Neural cell (in vitro differentiated cells): ENCODE data around the gene POMT2.

ENCODE experiments used
- CTCF ChIP-seq: fragments of 450-650 bp; IDR thresholded peaks from 2 replicates; pipeline ENCODE4 v1.5.1; 2014; ENCODE audit warnings: antibody characterized with exemption, mild to moderate bottlenecking, moderate library complexity; ENCODE audit not compliant: poor library complexity, severe bottlenecking
- EZH2 ChIP-seq: fragments of 200-600, 300-800 bp; shearing (Covaris generic), sonication (generic); IDR thresholded peaks from 2 replicates; pipeline ENCODE4 v1.6.1; 2014; ENCODE audit warnings: antibody characterized with exemption, low read length, borderline replicate concordance, mild to moderate bottlenecking; ENCODE audit not compliant: insufficient read depth, poor library complexity, severe bottlenecking
- RAD21 ChIP-seq: fragments of 450-650 bp; conservative IDR thresholded peaks from 2 replicates; pipeline ENCODE4 v1.6.1; 2014; ENCODE audit warnings: antibody characterized with exemption, mild to moderate bottlenecking, moderate library complexity

GRCh38 chr14:77314043-77314442 lies 6.6 kb downstream of the POMT2 start:
- TF ChIP-seq CTCF, result no peak
- TF ChIP-seq RAD21, result no peak
- no peak for TF ChIP-seq EZH2
